Endothelial cell of hepatic sinusoid (primary cell): ENCODE results near the gene GADL1.

Experiments
- in situ Hi-C: cut with HindIII; loops from 2 replicates; pipeline ENCODE4 v1.10.0; 2017; ENCODE audit warnings: low sequenced_read_pairs

Gene GADL1

DNA sequence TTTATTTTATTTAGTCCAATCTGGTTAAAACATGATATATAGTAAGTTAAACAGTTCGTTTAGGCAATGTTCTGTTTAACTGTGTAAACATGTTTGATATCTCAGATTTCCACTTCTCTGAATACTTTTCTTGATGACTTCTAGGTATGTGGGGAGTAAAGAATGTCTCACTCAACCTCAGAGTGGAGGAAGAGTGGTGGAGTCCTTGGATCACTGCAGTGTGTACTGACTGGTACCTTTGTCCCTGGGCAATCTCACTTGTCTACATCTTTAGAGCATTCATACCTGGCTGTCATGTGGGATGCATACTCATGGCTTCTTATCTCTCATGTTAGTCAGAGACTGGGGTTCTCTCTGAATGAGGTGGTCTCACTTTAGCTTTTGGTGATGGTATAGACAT is 15.6 kb downstream of the GADL1 start:
- in situ Hi-C loops, result no loop called here

DNA sequence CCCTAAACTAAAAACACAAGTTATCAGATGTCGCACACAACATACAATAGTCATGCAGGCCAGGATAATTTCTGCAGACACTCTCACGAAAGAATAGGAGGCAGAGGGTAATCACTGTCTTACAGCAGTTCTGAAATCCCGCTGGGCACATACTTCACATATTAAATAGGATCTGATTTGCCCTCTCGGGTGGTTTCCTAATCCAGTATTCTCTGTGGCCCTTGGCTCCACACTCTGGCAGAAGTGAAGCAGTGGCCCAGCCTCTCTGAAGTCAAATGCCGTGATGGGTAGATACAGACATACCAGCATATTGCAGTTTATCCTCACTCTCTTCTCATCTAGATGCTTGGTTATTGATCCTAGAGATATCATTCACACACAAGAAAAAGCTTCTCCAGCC is 19.0 kb downstream of the GADL1 start:
- in situ Hi-C loops, result no loop called here

DNA sequence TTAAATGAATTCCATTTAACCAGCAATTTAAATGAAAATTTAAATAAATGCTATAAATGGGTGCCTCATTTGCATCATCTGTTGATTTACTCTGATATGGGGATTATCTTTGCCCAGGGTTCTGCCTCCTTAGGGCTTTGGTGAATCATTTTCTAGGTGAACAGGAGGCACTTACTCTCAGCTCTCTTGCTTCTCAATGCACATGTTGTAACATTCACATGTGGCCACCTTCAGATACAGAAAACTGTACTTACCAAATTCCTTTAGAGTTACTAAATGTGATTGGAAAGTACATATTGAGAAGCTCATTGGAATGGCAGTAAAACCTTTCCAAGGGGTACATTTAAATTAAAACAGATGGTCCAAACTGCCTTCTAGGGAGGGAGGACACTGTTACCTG is 20.8 kb downstream of the GADL1 start:
- in situ Hi-C loops, result no loop called here

DNA sequence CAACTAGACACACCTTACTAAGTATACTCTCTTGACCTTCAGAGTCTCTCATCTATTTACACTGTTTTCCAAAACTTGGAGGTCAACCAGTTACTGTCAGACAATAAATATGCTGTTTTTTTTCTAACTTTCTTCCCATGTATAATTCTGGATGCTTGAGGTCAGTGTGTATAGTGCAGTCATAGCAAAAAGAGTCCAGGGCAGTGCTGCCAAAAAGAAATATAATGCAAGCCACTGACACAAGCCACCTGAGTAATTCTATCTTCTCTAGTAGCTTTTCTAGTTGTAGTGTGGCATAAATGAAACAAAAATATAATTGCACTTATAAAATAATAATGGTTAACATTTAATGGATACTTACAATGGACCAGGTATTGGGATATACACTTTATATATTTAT is 21.6 kb downstream of the GADL1 start:
- in situ Hi-C loops, result no loop called here

DNA sequence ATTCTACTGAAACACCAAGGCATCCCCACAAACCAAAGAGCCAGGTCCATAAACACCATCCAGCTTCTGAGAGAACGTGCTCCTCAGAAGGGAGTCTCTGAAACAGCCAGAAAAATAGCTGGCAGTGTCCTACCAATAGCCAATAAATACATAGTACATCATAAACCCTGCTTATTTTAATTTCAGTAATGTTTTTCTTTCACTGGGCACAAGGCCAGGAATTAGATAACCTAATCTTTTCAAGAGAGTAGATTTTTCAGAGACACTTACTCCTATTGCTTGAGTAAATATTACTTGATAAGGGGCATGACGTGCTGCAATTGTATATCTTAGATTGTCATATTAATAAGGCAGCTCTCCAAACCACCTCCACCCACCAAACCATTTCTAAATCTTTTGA is 22.7 kb downstream of the GADL1 start:
- in situ Hi-C loops, result no loop called here

DNA sequence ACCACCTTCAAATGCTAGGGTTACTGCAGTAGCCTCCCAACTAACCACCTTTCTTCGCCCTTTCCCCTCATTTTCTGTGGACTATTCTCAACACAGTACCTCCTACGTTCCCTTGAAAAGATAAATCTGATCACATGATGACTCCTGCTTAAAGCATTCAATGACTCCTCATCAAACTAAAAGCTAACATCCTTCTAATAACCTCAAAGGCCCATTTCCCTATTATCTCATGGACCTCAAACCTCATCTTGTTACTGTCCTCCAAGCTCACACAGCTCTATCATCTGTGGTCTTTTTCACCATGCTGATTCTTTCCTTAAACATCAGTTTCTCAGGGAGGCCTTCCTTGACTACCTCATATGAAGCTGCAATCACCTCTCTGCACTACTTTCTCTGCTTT is 29.6 kb downstream of the GADL1 start:
- in situ Hi-C loops, result no loop called here

DNA sequence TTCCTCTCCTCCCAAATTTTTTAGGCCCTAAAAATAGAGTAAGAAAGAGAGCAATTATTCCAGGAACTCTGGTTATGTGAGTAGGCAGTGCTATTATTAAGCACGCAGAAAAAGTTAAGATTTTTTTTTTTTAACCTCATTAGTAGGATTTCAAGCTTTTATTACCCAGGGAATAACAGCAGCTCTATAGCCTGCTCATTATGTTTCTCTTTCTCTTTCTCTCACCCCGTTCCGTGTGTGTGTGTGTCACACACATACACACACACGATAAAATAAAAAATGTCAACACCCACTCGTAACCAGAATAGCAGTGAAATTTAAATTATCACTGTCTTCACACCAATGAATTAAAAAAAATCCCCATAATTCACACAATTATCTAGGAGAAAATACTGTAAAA is 30.3 kb downstream of the GADL1 start:
- in situ Hi-C loops, result no loop called here

DNA sequence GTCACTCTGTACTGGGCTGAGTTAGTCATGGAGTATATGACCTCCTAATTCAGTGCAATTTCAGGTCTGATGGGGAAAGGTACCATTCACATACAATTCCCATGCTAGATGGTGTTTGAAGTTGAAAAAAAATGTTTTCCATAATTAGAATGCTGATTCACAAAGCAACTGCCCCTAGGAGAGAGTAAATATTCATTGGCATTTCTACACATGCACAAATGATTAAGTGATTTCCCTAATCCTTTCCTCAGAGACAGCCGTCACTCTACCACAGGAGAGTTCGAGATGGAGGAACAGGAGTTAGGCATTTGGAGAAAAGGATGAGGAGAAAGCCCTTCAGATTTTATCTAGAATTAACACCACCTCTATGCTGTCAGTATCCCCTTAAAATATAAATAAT is 32.5 kb downstream of the GADL1 start:
- in situ Hi-C loops, result no loop called here

DNA sequence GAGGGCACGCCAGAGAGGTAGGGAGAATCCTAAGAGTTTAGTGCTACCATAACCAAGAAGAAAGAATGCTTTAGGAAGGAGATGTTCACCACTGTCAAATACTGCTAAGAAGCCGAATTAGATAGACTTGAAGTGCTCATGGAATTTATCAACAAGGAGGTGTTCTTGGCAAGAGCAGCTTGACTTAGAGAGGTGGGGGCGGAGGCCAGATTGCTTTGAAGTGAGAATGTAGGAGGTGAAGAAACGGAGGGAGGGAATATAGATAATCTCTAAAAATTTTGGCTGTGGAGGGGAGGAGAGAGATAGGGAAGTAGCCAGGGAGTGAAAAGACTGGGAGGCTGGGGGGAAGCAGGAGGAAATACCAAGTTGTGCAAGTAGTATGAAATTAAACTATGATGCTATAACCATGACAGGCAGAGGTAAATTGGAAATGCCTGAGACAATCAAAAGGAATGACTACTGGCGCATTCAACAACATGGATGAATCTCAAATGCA is 35.5 kb downstream of the GADL1 start:
- in situ Hi-C loops, result no loop called here

DNA sequence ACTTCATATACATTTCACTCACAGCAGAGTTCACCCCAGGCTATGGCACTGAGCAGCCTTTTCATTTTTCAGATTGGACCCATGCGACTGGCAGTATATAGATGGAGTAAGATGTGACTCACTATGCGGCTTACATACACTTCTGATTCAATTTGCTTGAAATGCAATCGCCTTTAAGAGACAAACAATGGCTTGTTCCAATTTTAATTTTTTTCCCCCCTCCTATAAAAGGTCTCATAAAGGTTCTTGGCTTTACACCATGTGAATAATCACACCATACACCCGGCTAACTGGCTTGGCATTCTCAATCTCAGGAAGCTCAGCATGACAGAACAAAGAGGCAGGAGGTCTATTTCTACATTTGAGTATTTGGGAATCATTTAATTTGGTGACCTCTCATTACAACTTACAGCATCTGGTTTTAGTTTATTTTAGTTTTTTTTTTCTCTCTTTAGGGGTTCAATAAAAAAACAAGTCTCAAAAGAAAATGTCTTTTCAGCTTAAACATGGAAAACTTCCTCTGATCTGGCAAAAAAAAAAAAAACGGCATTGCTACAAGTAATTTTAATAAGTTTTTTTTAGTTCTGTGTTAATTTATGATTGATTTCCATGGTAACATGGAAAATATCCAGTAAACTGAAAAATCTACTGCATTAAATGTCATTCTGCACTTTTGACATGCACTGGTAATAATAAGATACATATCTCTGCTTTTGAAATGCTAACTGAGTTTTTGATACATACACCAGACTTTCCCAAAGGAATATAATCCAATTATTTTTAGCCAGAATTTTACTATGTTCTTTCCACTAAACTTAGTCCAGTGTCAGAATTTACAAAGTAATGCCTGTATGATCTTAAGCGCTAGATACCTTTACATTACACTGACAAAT is 38.8 kb downstream of the GADL1 start:
- in situ Hi-C loops, result no loop called here

DNA sequence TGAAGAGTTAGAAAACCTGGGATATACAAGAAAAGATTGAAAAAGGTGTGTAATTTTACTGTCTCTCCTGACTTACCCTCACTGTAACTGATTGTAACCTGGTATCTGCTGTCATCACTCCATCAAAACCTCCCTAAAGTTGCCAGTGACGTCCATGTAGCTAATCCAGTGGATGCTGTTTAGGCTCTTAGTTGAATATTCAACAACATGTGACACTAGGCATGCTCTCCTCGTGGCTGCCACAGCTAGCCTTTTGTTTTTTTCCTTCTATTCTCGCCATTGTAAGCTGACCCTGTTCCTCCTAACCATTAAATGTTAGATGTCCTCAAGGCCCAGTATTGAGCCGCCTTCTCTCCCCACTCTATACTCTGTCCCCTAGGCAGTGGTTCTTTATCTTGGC is 41.6 kb downstream of the GADL1 start:
- in situ Hi-C loops, result no loop called here

DNA sequence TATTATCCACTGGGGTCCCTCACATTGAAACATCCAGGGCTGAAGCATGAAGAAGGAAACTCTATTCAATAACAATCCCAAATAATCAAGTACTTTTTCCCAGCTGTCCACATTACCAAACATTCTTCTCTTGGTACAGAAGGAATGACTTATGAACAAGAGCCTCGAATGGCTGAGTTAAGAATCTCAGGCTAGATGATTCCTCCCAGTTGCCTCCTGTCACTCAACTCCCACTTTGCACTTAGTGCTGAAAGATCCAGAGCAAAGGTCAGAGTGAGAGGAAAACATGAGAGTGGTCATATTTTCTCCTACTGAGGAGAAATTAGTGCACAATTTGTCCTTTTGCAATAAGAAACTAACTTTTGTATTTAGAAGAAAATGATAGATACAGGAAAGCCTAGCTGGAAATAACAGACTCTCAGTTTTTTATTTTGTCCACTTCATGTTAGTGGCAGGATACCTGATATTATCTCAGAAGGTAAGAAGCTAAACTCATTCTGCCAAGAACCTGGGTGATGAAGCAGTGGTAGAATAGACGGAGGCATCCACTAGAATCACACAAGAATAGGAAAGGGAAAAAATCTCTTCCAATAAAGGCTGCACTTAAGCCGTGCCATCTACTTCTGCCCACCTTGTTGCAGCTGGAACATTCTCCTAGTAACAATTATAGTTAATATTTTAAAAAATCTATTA is 46.2 kb downstream of the GADL1 start:
- in situ Hi-C loops, result no loop called here

DNA sequence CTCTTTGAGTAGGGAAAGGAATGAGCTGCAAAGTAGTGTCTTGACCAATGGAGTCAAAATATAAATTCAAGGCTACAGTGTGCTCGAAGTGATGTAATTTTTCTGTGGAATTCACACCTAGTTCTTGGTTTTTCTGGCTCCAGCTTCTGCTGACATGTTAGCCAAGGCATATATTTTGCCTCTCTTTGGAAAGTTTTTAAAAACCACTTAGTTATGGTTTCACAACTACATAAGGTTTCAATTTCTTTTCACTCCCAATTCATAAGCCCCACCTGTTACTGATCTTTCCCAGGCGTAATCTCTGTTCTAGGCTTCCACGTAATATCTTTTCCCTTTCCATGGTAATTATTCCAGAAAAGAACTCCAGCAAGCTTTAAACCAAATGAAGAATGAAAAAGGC is 46.9 kb downstream of the GADL1 start:
- in situ Hi-C loops, result no loop called here

DNA sequence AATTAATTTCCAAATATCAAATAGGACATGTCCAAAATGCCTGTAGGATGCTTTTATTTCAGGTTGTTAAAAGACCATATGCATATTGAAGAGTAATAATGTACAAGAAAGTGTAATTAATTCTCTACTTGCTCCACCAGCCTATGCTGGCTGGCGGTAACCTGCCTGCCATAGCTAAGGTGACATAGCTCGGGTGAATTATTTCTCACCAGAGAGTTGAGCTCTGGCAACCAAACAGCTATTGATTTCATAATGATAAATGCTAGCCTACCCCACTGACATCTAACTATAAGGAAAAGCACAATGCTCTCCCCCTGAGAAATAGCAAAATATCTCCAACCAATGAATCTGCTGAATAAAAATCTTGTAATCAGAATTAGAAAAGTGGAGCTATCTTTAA is 48.9 kb downstream of the GADL1 start:
- in situ Hi-C loops, result no loop called here

DNA sequence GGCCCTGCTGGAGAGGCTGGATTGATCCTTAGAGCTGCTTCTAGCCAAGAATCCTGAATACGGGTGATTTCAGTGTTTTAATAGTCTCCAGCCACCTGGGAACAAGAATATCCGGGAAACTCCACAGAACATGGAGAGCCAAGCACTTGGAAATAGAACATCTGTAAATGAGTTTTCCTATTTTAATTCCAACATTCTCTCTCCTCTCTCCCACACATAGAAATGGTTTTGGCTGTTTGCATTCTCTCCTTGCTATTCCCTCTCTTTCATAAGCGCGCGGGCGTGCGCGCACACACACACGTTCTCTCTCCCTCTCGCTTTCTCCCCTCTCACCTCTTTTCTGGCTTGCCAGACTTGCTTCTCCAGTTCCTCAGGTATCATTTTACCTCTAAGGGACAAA is 50.6 kb downstream of the GADL1 start:
- in situ Hi-C loops, result no loop called here

DNA sequence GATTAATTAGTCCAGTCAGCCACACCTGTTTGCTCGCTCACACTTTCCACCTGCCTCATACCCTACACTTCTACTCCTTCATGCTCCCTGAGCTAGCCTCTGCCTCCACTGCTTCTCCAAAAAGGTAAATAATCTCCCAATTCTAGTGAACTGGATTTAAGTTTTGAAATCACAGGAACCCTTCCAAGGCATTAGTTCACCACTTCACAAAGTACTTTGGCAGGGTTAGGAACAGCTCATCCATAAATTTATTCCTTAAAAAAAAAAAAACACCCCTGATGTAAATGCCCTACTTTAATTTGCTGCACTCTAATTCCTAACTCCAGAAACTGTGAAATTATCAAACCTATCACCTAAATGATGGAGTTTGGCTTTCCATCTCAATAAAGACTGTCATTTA is 58.3 kb downstream of the GADL1 start:
- in situ Hi-C loops, result no loop called here

DNA sequence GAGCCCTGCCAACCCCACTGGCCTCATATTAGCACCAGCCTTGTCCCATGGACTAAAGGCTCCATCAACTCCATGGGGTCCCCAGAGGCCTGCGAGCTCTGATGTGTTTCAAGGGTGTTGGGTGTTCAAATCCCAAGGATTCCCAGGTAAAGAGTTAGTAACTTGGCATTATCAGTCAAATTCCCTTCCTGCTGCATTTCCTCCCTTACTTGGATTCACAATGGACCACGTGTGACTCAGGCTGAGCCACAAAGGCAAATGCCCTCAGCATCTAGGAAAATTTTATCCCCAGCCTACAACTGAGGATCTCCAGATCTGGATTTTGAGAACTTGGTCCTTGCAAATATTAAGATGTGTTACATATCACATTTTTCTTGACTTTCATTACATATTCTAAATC is 58.8 kb downstream of the GADL1 start:
- in situ Hi-C loops, result no loop called here

DNA sequence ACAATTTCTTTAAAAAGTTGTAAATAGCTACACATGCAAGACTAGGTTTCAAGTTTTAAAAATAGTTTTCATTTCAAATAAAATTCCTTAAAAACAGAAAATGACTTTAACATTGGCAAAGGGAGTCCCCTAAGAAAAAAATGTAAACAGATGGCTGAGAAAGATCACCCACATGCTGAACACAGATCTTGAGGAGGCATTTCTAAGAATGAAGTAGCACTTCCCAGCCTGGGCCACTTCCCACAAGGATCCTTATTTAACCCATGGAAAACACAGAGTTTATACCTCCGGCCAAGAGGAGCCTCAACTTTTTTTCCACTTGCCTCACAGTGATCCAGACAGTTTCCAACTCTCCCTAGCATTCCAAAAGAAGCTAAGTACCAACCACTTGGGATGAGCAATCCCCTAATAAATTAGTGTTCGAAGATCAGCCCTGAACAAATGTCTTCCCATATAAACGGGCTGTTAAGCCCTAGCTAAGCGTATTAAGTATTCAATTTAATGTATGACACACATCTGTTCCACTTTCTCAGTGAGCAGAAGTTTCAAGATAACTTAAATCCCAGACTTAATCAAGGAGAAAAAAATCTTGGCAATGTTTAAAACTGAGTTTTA is 61.4 kb downstream of the GADL1 start:
- in situ Hi-C loops, result no loop called here

DNA sequence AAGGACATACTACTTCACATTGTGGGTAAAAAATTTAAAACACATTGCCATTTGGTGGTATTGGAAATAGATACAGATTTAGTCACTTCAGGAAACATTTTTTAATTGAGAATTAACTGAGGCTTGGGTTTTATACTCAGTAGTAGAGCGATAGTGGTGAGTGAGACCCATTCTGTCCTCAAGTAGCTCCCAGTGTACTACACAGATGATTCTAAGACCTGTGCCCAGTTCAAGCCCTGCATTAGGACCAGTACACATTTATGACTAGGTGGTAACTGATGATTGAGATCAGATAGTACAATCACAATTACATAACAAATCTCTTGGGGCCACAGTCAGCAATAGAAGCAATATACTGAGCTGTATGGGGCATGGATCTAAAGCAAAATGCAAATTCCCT is 67.4 kb downstream of the GADL1 start:
- in situ Hi-C loops, result no loop called here

DNA sequence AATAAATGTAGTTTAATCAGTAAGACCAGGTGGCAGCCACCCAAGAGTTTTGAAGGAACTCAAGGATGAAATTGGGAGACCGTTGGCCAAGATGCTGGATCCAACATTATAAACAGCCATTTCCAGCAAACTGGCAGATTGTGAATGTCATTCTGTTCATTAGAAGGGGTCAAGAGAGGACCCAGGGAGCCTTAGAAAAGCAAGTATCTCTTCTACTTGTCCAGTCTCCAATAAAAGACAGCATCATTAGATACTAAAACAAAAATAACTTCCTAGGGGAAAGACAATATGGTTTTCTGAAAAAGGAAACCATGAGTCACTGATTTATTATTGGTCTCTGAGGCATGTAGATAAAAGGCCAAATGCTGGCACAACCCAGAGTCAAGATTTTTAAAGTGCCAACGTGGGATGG is 67.9 kb downstream of the GADL1 start:
- in situ Hi-C loops, result no loop called here

DNA sequence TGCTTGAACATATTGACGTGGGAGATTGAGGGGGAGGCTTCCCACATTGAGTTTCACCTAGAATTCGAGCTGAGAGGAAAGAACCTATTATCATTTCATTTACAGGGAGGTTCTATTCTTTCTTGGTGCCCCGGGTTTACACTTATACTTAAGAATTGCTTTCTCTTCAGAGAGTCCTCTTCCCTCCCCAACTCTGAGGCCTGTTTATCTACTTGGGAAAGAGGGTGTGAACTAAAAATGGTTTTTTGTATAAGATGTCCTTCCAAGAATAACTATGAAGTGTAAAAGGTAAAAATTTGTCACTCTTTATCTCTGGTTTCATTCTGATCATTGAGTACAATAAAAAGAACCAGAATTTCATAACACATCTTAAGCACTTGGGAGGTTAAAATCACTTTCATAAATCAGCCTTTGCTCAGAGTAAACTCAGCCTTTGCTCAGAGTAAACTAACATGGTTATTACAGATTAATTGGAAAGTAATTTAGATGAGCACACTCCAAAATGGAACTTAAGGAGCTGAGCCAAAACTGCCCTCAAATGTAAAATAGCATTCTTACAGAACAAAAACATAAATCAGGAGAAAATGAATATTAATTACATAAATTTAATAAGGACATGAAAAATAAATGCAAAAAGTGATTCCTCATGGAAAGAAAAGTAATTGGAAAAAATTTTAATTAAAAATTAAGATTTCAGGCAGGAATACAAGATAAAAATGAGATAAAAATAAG is 75.2 kb downstream of the GADL1 start:
- in situ Hi-C loops, result no loop called here
